ENCODE measurements around the gene WDR62.
A peak's percentile ranks its signal among the peaks of the same experiment; 100 is the strongest.
"Not testable (repeated sequence)": the region's sequence is repeated elsewhere in the genome, so short reads cannot be mapped to it uniquely, and the experiment has no call there.

Gene WDR62

DNA sequence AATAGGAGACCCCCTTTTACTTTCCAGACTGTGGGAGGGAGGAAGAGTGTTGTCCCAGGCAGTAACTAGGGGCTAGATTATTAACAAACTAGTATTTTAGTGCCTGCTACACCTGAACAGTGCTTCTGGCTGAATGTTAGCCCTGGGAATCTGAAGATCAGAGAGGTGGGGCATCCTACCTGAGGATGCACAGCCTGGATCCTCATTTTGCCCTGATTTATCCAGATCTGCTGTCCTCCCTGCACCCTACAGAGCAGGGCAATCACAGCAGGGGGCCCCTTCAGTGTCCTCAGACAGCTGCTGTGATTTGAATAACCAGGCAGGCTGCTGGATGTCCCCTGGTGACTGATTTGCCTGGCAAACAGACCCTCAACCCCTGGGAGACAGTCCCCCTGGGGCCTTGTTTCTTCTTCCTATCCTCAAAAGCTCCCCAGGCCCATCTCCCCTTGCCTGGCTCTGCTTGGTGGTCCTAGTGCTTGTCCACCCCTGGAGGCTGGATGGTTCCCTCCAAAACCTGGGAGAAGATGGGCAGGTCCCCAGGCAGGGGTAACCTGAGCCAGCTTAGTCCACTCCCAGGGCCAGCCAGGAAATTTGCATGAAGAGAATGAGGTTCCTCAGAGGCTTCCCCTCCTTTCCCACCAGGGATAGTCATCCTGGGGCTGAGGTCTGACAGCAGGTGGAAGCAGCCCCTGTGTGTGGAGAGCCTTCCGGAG is 55.9 kb downstream of the WDR62 start, which contains the start of gene OVOL3:
OVOL3 (plus strand) TSS at position 657 of the 713 bp plus-strand sequence. CDS start 60 bp downstream, outside the sequence.
- DNase-seq (ENCODE audit: low spot score): no peak

DNA sequence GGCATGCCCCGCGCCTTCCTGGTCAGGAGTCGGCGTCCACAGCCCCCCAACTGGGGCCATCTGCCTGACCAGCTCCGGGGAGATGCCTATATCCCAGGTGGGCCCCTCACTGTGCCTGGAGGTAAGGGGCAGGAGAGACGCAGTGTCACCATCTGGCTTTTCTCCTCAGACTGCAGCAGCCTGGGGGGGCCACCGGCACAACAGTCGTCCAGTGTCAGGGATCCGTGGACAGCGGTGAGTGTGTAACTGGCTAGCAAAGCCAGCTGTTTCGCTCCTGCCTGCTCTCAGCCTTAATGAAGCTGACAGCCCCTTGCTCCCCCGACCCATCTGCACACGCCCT is 56.5 kb downstream of the WDR62 start:
- no peak for DNase-seq (ENCODE audit: low spot score)

GRCh38 chr19:36112678-36113077 is 58.0 kb downstream of the WDR62 start:
- no peak for DNase-seq (ENCODE audit: low spot score)

DNA sequence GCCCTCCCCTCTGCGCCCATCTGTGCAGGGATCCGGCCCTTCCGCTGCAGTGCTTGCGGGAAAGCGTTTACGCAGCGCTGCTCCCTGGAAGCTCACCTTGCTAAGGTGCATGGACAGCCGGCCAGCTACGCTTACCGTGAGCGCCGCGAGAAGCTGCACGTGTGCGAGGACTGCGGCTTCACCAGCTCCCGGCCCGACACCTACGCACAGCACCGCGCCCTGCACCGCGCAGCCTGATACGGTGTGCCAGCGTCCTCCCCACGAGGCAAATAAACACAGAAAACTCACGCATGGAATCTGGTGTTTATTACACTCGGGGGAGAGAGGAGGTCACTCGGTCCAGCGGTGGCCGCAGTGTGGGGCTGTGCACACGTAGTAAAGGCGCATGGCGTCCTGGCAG is 58.7 kb downstream of the WDR62 start:
- DNase-seq (ENCODE audit: low spot score): no peak

DNA sequence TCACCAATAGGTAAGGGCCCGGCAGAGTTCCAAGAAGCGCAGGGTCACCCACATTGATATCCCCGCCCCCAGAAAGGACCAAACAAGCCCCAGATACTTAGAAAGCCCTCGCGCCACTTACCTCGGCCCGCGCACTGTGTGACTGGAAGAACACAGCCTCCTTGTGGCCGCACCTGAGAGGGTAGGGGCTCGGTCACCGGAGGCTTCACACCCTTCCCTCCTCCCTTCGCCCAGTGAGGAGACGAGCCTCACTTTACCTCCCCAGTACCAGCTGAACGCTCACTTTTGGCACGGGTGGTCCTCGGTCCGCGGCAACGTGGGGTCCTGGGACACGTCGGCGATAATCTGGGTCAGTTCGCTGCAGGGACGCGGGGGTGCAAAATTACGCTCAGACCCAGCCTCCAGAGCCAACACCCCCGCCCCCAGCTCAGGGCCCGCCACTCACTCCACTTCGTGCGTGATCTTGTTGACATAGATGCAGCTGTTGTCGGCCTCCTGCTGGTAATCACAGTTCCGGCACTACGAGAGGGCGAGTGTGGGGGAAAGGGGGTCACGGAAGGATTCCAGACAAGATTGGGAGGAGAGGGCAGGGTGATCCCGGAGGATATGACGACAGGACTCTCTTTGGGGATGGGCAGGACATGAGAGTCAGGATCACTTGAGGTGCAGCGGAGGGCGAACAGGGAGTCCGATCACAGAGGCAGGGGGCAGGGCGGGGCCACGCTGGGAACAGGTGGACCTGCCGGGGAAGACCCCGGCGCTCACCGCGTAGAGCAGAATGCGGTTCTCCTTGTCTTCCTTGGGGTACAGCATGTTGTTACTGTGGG is 59.4 kb downstream of the WDR62 start:
- peak; percentile 36 for DNase-seq (ENCODE audit: low spot score)

- DNase-seq (ENCODE audit: low spot score): peak; percentile 100
Measured at GRCh38 chr19:36114721-36115452, 60.2 kb downstream of the WDR62 start, which contains the start of gene POLR2I. Gene POLR2I, minus strand, starts transcription at chr19:36114875. Its CDS starts 19 bp downstream, at chr19:36114856.

DNA sequence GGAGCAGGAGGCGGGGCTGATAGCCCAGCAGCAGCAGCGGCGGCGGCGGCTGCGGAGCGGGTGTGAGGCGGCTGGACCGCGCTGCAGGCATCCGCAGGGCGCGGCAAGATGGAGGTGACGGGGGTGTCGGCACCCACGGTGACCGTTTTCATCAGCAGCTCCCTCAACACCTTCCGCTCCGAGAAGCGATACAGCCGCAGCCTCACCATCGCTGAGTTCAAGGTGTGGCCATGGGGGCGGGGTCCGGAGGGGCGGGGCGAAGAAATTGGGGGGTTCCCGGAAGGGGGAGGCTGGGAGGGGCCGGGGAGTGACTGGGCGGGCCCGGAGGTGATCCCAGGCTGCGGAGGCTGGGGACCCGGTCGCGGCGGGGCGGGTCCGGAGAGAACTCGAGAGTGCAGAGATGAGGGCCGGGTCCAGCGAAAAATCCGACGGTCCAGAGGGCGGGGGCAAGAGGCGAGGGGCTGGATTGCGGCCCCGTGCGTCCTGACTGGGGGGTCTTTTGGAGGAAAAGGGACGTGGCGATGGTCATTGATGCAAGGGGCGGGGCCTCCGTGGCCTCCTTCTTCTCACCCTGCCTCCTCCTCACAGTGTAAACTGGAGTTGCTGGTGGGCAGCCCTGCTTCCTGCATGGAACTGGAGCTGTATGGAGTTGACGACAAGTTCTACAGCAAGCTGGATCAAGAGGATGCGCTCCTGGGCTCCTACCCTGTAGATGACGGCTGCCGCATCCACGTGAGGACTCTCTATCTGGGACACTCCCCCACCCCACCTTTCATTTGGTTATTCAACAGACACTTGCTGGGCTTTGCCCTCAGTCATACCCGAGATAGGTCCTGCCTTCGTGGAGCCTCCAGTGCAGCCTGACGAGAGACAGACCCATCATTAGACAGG is 61.0 kb downstream of the WDR62 start, which contains the start of gene TBCB:
TBCB (plus strand) TSS at position 16 of the 891 bp plus-strand sequence; CDS start at position 109, 93 bp downstream.
- no peak for DNase-seq (ENCODE audit: low spot score)

GRCh38 chr19:36116344-36116637 is 61.6 kb downstream of the WDR62 start:
- DNase-seq (ENCODE audit: low spot score): no peak

- DNase-seq (ENCODE audit: low spot score): no peak
Measured at GRCh38 chr19:36120092-36120983, 65.6 kb downstream of the WDR62 start.

GRCh38 chr19:36120984-36121358 is 66.3 kb downstream of the WDR62 start:
- DNase-seq (ENCODE audit: low spot score): no peak

DNA sequence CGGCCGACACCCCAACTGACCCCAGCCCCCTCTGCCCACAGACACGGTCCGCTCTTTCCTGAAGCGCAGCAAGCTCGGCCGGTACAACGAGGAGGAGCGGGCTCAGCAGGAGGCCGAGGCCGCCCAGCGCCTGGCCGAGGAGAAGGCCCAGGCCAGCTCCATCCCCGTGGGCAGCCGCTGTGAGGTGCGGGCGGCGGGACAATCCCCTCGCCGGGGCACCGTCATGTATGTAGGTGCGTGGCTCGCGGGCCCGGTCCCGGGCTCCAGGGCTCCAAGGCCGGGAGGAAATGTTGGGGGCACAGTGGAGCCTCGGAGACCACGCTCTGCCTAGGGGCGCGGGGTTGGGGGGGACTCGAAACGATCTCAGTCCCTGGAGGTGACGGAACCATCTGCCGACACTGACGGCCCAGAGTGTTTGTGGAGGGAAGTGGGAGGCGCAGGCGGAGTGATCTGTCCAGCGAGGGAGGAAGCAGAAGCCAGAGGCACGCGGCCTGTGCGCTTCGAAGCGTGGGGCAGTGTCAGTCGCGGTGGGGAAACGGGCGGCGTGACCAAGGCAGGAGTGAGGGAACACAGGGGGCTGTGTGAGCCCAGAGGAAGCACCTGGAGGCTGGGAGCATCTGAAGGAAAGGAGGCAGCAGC is 66.9 kb downstream of the WDR62 start:
- DNase-seq (ENCODE audit: low spot score): no peak

GRCh38 chr19:36125557-36125956 is 70.9 kb downstream of the WDR62 start:
- no peak for DNase-seq (ENCODE audit: low spot score)

DNA sequence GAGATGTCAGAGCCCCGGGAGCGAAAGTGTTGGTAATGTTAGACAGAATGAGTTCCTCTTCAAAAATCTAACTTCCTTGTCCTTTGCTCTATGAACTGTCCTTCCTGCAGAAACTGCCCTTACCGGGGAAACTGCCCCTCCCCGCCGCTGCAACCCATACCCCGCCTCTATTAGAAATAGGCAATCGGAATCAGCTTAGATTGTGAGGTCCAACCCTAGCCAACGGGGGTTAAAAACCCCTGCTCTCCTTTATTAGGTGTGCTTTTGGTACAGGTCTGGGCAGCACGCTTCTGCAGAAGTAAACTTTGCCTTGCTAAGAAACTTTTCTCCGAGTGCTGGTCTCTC is 73.7 kb downstream of the WDR62 start:
- no peak for DNase-seq (ENCODE audit: low spot score)

GRCh38 chr19:36131221-36131620 is 76.5 kb downstream of the WDR62 start:
- not testable (repeated sequence) for DNase-seq (ENCODE audit: low spot score)

DNA sequence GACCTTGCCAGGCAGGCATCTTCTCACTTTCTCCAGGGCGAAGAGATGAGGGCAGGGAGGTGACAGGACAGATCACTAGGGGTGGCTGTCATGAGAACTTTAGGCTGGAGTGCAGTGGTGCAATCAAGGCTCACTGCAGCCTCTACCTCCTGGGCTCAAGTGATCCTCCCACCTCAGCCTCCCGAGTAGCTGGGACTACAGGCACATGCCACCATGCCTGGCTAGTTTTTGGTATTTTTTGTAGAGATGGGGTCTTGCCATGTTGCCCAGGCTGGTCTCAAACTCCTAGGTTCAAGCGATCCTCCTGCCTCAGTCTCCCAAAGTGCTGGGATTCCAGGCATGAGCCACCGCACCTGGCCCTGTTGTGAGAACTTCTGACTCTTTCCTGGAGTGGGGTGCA is 80.2 kb downstream of the WDR62 start:
- not testable (repeated sequence) for DNase-seq (ENCODE audit: low spot score)

GRCh38 chr19:36136964-36137686 is 82.4 kb downstream of the WDR62 start:
- no peak for DNase-seq (ENCODE audit: low spot score)

DNA sequence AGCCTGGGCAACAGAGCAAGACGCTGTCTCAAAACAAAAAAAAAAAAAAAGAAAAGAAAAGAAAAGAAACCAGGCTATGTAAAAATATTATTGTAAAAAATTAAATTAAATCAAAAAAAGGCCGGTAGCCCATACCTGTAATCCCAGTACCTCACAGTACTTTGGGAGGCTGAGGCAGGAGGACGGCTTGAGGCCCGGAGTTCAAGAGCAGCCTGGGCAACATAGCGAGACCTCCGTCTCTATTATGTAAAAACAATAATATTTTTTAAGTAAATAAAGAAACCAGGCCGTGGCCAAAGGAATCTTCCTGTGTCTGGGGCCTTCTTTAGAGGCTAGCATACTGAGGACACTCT is 84.4 kb downstream of the WDR62 start:
- no peak for DNase-seq (ENCODE audit: low spot score)

GRCh38 chr19:36139473-36140303 is 85.0 kb downstream of the WDR62 start, which contains the start of gene CAPNS1:
Gene CAPNS1, plus strand, starts transcription at chr19:36140066. Its CDS starts 946 bp downstream, at chr19:36141012.
- peak; percentile 95 for DNase-seq (ENCODE audit: low spot score)
